Measurements from ENCODE around the gene ENTPD6.

The ENTPD6 gene

DNA sequence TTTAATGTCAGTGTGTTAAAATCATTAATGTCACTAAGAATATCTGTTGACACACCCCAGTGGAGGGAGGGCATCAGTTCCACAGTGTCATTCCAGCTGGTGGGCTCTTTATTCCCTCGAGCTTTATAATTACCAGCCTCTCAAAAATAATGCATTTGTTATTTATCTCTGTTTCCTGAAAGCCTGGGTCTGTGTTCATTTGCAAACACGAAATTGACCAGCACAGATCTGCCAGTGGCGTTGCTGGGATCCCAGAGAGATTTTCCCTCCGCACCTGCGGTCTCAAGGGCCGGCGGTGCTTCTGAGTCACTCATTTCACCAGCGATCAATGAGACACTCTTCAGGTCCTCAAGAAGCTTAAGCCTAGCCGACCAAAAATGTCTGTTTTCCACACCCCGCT is 46.7 kb downstream of the ENTPD6 start:
- DNase-seq (ENCODE audit: low spot score), result no peak

- no peak for DNase-seq (ENCODE audit: low spot score)
These were observed 48.0 kb downstream of the ENTPD6 start for GRCh38 chr20:25243416-25243979.

DNA sequence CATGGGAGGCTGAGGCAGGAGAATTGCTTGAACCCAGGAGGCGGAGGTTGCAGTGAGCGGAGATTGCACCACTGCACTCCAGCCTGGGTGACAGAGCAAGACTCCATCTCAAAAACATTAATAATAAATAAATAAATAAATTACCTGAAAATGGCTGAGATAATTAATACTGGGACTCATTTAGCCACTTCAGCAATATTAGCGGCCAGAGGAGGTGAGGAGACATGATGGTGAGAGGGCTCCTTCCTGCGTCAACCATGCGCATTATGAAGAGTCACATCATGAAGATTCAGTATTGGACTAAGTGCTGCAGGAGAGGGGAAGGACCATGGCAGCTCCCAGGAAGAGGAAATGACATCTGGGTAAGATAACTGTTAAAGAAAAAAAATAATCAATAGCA is 49.5 kb downstream of the ENTPD6 start:
- DNase-seq (ENCODE audit: low spot score), result no peak

DNA sequence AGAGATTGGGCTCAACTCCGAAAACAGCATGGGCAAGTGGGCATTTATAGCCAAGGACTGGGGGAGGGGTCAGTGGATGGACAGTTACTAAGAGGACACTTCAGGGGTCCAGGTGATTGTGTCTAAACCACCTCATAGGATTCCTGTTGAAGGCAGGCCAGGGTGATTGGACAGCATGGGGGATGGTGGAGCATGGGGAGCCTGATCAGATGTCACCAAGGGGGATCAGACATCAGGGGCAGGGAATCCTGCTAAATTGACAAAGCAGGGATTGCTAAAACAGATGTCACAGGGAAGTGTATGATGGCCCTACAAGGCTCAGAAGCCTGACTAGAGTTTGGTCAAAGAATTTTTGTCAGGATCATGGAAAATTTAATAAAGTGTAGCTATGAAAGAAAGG is 49.9 kb downstream of the ENTPD6 start:
- no peak for DNase-seq (ENCODE audit: low spot score)

DNA sequence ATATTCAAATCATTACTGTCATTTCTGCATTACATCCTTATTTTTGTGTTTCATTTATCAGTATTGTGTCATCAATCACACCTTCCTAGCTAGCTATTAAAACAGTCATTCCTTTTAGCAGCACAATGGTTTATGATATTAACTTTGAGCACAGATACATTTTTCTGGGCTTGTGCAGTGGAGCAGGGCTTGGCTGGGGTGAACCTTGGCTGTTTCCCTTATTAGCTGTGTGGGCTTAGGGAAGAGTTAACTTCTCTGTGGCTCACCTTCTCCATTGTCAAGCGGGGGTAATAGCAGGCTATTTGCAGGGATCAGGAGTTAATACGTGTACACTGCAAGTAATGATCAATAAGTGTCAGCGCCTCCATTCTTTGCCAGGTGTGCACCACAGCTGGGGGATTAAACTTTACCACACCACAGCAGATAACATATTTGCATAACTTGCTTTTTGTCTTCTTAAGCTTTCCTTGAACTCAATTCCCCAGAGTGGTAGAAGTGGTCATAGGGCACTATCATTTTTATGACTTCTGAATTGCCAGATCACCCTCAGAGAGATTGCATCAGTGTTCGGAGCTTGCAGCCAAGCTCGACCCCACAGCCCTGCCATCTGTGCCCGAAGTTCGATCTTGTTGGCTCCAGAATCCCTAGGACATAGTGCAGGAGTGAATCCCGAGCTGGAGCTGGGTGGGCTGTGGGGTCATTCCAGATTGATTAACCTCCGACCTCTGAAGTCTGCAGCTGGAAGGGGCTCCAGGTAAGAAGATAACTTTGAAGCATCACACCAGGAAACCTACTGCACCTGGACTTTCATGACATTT is 50.9 kb downstream of the ENTPD6 start:
- no peak for DNase-seq (ENCODE audit: low spot score)

DNA sequence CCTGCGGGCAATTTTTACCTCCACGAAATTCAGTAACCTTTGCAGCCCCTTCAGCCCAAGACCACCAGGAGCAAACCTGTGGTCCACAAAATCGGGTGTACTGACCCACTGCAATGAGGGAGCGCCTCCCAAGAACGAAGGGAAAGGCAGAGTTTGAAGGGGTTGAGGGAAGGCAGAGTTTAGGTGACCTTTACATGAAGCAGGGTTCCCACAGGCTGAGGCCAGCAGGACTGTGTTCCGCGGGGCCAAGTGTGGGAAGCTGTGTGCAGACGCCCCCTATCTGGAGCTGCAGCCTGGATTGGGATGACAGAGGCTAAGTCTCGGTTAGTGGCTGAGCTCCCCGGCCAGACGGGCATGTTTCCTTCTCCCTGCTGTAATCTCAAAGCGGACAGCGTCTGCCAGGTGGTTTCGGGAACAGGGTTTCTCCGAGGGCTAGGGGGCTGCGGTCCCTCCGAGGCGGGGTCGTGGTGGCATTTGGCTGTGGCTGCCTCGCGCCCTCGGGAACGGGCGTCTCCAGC is 51.5 kb downstream of the ENTPD6 start:
- DNase-seq (ENCODE audit: low spot score), result peak; percentile 81

- DNase-seq (ENCODE audit: low spot score), result no peak
These were observed 52.0 kb downstream of the ENTPD6 start for GRCh38 chr20:25247518-25247955.

- DNase-seq (ENCODE audit: low spot score), result peak; percentile 89
These were observed 52.7 kb downstream of the ENTPD6 start, which contains the start of gene PYGB for GRCh38 chr20:25247956-25248785. TSS of gene PYGB (plus strand) at chr20:25248085. CDS start at chr20:25248179, 94 bp downstream.

DNA sequence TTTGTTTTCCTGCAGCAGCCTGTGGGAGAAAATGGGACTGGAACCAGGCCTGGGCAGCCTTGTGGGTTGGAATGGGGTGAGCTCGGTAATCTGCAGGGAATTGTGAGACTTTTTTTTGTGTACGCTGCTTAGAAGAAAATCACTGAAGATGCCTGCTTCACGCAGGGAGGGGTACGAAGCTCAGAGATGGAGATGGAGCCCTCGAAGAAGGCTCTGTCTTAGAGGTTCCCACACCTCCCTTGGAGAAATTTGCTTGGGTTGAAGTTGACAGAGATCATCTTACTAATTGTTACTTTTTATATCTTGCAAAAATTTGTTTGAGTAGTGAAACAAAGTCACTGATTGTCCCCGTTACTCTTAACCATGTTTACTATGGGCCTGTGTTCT is 53.3 kb downstream of the ENTPD6 start:
- no peak for DNase-seq (ENCODE audit: low spot score)

GRCh38 chr20:25249198-25249931 is 53.9 kb downstream of the ENTPD6 start:
- DNase-seq (ENCODE audit: low spot score), result no peak

DNA sequence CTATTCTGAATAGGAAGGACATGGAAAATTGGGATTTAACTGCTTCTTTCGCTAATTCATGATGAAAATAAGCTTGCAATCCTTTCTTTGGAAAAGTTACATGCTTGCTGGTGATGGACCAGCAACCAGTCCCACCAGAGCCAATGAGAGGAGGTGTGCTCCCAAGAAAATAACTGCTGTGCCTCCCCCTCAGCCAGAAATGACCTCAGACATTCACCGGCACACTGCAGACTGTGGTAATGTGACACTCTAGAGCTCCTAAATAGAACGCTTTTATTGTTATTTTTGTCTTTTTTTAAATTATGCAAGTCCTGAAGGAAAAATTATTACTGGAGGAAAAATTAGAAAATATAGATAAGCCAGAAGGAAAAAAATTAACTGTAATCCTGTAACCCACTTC is 55.0 kb downstream of the ENTPD6 start:
- no peak for DNase-seq (ENCODE audit: low spot score)

- no peak for DNase-seq (ENCODE audit: low spot score)
These were observed 55.5 kb downstream of the ENTPD6 start for GRCh38 chr20:25251019-25251418.

GRCh38 chr20:25251558-25251957 is 56.0 kb downstream of the ENTPD6 start:
- no peak for DNase-seq (ENCODE audit: low spot score)

DNA sequence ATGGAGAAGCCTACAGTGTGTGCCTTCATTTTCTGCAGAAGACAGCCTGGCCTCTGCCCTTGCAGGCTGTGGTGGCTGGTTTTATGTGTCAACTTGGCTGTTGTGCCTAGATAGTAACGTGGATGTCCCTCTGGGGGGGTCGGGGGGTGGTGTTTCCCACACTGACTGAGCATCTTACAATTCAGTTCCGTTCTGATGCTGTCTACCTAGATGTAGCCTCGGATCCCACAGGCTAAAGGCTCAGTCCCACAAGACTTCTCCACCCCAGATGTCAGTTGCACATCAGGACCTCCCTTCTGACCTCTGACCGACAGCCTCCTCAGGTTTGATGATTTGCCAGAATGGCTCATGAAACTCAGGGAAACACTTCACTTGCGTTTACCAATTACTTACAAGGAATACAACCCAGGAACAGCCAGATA is 56.7 kb downstream of the ENTPD6 start:
- no peak for DNase-seq (ENCODE audit: low spot score)

- no peak for DNase-seq (ENCODE audit: low spot score)
These were observed 57.3 kb downstream of the ENTPD6 start for GRCh38 chr20:25252686-25253421.

DNA sequence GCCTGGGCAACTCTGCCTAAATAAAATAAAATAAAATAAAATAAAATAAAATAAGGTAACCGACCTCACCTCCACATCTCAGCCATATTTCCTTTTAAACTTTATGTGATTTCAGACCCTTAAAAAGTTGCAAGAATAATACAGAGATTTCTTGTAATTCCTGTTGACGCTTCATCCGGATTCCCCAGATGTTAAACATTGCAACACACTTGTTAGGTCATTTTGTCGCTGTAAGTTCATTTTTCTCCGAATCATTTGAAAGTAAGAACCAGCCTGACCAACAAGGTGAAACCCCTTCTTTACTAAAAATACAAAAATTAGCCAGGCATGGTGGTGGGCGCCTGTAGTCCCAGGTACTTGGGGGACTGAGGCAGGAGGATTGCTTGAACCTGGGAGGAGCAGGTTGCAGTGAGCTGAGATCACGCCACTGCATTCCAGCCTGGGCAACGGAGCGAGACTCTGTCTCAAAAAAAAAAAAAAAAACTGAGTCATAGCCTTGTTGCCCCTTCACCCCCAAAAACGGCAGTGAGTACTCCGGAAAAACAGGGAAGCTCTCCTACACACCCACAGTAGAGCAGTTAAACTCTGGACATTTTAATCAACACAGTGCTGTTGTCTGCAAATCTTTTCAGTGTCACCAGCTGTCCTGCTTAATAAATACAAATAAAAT is 58.2 kb downstream of the ENTPD6 start:
- DNase-seq (ENCODE audit: low spot score), result no peak

DNA sequence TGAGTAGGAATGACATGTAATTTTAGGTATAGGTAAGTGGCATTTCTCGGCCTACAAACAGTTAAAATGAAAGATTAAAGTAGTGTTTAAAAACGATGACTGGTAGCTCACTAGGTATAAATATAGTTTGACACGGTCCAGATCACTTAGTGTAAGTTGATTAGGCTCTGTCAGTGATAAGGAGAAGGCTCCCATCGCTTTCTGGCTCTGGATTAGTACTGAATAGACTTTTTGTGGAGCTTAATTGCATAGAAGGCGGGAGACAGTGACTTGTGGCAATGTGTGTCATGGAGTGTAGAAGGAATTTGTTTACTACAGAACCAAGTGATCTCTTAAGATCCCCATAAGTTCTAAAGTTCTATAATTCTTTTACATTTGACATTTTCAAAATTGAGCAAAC is 59.1 kb downstream of the ENTPD6 start:
- no peak for DNase-seq (ENCODE audit: low spot score)

DNA sequence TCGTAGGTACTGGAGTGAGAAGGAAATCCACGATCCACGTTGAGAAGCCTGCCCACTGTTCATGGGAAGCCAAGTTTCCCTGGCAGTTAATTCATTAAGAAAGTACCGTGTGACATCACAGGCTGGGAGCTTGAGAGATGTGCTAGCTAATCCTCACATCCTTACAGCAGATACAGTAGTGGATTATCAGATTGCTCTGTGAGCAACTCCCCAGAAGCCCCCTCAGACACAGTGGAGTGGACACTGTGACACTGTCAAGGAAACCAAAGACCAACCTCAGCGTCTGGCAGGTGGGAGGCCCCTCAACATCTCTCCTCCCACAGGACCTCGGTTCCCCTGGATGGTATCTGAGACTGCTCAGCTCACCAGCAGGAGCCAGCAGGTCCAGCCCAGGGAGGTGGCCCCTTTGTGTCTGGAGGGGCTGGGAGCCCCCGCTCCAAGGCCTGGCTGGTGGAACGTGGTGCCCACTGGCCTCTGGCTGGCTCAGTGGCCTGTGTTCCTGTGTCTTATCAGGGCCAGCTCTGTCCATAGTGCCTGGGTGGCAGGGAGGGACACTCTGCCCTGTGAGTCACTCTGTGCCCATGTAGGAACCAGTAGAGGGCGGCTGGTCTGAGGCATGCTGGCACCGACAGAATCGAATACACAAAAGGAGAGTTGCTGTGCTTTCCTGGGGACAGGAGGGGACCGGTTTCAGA is 59.6 kb downstream of the ENTPD6 start:
- DNase-seq (ENCODE audit: low spot score), result no peak

- no peak for DNase-seq (ENCODE audit: low spot score)
These were observed 60.8 kb downstream of the ENTPD6 start for GRCh38 chr20:25256226-25256859.

All from ecto neural progenitor cell (in vitro differentiated cells).